ENCODE results near the gene BTBD18.

DNA sequence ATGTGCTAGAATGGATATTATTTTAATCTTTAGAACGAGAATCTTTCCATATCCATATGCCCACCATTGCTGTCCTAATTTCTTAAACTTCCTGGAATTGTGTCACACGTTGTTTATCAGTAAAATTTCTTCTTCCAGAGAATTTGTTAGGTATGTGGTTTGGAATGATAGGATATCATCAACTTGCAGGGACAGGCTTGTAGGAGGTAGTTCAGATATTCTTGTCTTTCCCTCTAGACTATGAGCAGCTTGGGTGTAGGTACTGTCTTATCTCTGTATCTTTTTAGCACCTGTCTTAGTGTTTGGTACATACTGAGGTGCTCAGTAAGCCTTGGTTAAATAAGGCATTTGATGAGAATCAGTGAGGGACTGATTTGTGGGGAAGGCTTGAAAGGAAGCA lies 13.4 kb upstream of the BTBD18 start:
- TF ChIP-seq POLR2AphosphoS5 (IDR thresholded peaks at IDR 0.05) = no peak
- TF ChIP-seq, protein P1, sequence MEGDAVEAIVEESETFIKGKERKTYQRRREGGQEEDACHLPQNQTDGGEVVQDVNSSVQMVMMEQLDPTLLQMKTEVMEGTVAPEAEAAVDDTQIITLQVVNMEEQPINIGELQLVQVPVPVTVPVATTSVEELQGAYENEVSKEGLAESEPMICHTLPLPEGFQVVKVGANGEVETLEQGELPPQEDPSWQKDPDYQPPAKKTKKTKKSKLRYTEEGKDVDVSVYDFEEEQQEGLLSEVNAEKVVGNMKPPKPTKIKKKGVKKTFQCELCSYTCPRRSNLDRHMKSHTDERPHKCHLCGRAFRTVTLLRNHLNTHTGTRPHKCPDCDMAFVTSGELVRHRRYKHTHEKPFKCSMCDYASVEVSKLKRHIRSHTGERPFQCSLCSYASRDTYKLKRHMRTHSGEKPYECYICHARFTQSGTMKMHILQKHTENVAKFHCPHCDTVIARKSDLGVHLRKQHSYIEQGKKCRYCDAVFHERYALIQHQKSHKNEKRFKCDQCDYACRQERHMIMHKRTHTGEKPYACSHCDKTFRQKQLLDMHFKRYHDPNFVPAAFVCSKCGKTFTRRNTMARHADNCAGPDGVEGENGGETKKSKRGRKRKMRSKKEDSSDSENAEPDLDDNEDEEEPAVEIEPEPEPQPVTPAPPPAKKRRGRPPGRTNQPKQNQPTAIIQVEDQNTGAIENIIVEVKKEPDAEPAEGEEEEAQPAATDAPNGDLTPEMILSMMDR (IDR thresholded peaks at IDR 0.05) = no peak
